Stimulated activated CD4-positive, alpha-beta T cell treated with anti-CD3 and anti-CD28 coated beads, TNF-alpha, amount 100 ng/mL, for 48 hours (primary cell): ENCODE data around the gene PRICKLE2.
A peak's percentile ranks its signal among the peaks of the same experiment; 100 is the strongest.
"Not testable (repeated sequence)": the region's sequence is repeated elsewhere in the genome, so short reads cannot be mapped to it uniquely, and the experiment has no call there.

Experiments
- DNase-seq, 3 donors: peaks; one replicate each; pipeline ENCODE4 v3.0.0-alpha.2; 2020; ENCODE audit warnings: low read depth in 3 of 3

The PRICKLE2 gene

DNA sequence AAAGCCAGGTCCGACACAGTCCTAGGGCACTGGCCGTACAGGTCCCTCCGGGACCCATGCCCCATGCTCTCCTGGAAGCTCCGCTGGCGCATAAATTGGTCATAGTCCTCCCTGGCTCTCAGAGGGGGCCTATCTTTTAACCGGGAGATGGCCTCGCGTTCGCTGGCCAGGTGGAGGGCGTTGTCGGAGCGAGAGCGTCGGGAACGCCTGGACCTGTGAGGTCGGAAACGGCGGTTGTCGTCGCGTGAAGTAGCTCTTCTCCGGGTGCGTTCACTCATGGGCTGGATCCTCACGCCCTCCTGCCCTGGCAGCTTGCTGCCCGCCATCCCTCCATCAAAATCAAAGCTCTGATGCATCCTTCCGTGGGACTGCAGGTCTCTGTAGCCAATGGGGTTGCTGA is 126.0 kb downstream of the PRICKLE2 start:
- no peak for DNase-seq

DNA sequence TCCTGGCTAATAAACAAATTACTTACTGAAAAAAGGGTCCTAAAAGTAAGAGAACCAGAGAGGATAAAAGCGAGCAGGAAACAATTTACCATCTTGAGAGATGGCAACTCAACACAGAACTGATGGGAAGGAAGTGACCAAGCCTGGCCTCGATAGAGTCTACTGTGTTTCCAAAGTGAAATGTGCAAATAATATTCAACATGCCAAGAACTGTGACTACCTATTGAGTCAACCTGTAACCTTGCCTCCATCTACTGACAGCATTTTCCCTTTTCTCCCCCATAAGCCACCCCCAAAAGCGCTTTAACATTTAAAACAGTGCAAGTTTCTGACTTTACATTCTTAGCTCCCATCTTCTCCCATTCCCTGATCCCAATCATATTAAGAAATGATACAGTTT is 126.6 kb downstream of the PRICKLE2 start:
- no peak for DNase-seq

DNA sequence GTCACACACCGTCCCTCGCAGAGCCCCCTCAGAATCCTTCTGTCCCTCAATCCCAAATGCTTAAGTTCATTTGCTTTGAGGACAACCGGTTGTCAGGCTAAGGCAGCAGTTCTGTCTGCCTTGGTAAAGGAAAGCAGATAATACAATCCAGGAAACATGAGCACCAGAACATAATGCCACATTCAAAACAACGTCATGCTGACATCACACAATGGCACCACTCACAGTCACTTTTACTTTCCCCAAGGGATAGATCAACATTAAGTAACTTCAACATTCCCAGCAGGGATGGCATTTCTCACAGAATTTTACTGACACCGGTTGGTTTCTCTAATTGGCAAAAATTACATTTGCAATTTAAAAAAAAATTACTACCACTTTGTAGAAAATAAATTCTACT is 127.3 kb downstream of the PRICKLE2 start:
- no peak for DNase-seq

DNA sequence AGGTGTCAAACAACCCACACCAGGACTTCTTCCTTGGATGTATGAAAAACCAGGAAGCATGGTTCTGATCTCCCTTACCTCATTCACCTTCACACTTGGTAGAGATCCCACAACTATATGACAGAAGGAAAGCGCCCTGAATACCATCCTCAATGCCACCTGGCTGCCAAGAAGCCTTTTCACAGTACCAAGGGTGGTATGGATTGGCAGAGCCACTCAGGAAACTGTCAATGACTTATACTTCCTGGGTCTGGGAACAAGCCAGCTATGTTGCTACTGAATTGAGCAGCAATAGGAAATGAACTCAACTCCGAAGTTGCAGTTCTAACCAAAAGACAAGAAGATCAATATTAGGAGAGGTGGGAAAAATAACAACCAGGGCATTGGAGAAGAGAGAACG is 129.5 kb downstream of the PRICKLE2 start:
- DNase-seq = no peak

DNA sequence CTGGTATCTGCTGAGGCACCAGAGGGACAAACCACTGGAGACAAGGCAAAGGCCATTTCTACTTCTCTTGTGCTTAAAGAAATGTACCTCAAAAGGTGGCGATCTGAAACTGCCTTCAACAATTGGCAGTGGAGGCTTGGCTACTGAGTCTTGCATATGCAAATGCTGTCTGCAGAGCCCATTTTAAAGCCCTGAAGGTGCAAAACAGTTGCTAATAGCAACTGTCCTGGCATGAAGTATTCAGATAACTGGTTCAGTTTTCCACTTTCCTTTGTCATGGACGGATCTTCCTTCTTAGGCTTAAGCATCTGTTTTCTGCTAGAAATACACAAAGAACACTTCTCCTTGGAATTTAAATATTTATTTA is 130.6 kb downstream of the PRICKLE2 start:
- DNase-seq = no peak

DNA sequence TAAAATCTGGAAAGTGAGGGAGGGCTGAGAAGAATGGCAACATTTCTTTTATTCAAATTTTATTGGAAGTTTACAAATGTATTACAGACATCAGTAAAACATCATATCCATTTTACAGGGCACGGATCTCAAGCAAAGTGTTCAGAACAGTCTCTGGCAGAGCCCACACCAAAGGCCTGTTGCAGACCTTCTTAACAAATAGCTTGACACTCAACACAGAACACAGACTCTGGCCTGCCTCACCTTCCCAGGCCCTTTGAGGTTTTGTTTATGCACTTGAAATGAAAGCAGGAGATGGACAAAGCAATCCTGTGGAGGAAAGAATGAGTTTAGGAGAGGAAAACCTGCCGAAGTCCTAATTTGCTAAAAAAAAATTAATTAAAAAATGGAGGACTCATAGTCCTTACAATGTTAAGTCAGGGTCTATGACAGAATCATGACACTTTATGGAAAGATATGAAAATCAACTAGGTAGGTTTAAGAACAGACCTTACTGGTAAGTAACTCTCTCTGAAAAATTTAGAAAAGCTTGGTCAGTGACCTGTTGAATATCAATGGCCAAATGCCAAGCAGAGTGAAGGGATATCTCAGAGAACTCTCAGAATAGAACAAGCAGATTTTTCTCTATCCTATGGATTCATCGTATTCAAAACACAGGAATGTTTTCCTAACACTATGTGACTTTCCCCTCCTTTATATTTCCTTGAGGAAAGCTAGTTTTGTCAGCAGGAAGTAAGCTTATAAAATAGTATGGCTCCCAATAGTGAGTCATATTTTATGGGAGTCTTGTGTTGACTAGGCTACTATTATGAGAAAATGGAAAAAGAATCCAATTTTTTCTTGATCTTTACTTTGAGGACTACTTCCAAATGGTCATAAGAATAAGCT is 131.2 kb downstream of the PRICKLE2 start:
- no peak for DNase-seq

DNA sequence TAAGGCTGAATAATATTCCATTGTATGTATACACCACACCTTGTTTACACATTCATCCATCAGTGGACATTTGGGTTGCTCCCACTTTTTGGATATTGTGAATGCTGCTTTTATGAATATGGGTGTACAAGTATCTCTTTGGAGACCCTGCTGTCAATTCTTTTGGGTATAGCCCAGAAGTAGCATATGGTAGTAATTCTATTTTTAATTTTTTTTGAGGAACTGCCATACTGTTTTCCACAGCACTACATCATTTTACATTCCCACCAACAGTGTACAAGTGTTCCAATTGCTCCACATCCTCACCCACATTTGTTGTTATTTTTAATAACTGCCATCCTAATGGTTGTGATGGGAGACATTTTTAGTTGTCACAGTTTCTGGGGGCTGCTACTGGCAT is 132.1 kb downstream of the PRICKLE2 start:
- no peak for DNase-seq

DNA sequence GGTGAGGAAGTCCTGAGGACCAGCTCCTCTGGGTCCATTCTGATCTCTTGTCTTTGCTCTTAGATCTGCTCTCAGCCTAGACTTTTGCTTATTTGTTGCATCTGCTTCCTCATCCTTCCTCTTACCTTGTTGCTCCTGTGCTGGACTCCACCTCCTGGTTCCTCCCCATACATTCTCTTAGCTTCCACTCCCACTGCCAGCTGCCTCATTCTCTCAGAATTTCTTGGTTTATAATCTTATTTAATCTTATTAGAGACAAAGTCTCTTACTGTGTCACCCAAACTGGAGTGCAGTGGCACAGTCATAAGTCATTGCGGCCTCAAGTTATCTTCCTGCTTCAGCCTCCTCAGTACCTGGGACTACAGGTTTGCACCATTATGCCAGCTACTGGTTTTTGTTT is 133.8 kb downstream of the PRICKLE2 start:
- no peak for DNase-seq

DNA sequence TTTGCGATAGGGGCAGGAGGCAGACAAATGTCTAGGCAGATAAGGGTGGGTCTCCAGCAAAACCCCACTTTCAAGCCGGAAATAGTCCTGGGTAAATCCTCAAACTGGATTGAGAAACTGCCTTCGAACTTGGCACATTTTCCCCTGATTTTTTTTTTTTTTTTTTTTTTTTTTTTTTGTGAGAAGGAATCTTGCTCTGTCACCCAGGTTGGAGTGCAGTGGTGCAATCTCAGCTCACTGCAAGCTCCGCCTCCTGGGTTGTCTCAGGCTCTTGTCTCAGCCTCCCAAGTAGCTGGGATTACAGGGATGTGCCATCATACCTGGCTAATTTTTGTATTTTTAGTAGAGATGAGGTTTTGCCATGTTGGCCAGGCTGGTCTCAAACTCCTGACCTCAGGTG is 135.9 kb downstream of the PRICKLE2 start:
- DNase-seq = not testable (repeated sequence)

DNA sequence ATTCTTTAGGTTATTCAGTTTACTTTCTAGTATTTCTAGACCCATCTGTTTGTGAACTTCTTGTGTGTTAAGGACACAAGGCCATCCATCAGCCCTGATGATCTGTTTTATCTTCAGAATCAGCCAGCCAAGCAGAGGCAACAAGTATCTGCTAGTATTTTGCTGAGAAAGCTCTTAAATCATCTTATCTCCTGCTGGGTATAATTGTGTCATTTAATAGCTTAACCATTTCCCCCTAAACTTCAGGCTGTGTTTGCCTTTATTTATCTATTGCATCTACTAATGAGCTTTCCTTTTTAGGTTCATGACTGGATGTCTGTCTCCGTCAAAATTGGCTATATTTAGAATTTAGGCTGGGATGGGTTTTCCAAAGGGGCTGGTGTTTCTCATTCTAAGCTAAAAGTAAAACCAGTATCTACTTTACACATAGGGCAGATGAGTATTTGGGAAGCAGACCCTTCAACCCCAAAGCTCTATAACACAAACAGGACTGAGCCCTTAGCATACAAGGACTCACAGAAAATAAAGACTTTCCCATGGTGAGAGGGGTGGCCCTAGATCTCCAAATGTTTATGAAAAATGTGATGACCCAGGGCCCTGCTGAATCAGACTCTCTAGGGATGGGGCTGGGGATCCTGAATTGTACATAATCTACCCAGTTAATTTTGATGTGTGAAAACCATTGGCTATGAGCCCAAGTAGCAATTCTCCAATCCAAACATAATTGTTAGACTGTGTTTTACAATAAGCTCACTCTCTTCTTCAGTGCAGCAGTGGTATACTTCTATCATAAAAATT is 136.7 kb downstream of the PRICKLE2 start:
- no peak for DNase-seq

DNA sequence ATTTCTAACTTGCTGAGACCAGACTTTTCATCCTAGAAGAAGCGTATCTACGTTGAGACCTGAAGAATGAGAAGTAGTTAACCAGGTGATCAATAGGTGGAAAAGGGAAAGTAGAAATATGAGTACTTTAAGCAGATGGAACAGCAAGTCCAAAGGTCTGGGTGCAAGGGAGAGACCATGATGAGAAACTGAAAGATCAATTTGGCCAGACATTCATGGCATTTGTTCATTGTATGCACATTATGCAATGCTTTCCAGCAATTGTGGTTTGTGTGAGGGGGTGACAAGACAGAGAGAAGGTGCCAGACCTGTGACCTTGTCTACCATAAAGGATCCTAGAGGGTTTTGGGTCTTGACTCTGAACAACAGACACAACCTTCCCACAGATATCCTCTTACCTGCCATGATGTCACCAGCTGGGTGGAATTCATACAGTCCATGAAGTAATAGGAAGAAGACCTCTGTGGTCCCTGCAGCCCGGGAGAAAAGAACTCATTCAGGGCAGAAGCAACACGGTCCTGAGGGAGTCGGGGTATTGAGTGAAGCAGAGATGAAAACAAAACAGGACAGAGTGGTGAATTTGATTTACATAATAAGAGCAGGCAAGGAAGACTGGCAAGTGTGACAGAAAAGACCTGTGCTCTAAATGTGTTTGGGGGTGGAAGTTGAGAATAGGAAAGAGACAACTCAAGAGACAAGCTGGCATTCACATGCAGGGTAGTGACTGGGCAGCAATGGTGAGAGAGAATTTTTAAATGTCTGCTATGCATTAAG is 138.6 kb downstream of the PRICKLE2 start:
- no peak for DNase-seq

DNA sequence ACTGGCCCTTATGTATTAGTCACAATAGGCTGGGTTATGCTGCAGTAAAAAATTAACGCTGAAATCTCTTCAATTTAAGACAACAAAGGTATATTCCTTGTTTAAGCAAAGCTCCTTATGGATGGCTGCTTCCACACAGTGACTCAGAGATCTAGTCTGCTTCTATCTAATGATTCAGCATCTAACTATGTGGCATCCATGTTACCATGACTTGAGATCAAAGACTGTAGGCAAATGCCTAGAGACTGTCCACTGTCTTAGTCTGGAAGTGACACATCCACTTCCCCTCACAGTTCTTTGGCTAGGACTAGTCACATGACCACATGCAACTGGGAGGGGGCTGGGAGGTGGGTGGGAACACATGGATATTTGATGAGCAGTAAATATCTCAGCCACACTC is 140.6 kb downstream of the PRICKLE2 start:
- no peak for DNase-seq

DNA sequence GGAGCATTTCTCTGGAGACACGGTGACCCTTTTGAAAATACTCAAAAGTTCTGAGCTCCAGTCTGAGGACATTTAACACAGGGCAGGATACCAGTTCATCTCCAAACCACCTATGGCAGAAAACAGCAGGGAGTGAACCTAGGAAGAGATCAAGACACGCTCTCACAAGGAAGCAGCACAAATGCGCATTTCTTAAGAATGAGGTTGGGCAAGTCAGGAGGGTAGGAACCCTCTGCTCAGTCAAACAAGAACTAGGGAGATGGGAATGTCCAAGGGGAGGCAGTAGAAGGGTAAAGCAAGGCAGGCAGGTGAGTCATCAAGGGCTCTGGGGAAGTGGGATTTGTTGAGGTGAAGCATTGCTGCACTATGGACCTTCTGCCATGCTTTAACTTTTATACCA is 141.7 kb downstream of the PRICKLE2 start:
- no peak for DNase-seq

DNA sequence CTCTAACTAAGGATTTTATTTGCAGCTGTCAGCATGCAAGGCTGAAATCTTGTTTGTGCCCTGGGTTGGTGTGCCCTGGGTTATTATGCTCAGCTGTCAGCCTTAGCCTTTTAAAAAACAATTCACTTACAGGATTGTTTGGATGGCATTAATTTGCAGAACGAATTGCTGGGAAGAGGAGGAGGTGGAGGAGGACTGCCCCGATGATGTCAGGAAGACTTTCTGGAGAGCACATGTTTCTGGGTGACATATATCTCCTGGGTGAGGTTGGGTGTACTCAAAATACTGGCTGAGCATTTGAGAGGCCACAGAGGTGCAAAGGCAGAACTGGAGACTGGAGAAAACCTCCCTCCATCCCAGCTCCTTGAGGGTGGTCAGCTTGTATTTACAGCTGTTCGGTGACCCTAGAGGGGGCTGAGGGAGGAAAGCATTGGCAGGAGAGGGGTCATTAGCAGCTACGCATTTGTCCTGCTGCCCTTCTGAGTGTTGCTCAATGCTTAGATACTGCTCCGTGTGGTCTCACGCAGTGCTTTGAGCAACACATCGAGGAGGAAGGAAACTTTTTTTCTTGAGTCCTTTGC is 142.2 kb downstream of the PRICKLE2 start:
- DNase-seq = no peak

DNA sequence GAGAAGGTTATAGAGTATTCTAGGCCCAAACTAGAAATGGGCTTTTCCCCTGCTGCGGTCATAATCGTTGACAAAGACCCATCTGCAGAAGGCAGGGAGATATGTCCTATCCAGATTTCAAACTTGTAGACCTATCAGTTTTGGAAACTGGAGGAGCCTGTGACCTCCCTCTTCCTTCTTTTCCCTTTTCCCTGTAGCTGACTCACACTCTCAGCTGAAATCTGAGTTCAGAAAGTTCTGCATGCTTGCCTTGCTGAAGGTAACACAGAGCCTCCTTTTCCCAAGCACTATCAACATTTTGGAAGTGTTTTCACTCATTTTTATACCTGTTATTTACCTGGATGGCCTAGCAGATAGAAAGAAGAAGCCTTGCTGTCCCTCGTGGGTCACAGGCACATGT is 142.9 kb downstream of the PRICKLE2 start:
- DNase-seq = no peak

DNA sequence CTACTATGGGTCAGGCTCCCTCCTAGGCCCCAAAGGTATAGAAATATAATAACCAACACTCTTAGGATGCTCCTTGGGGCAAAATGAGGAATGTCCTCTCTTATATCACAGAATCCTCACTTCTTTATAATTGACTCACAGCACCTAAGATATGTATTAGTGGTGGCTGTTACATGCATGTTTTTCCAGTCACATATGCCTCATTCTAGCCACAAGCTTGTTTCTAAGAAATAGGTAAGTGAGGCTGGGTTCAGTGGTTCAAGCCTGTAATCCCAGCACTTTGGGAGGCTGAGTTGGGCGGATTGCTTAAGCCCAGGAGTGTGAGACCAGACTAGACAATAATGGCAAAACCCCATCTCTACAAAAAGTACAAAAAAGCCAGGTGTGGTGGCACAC is 144.0 kb downstream of the PRICKLE2 start:
- DNase-seq = peak in 1 of 3 donors; percentile 1

DNA sequence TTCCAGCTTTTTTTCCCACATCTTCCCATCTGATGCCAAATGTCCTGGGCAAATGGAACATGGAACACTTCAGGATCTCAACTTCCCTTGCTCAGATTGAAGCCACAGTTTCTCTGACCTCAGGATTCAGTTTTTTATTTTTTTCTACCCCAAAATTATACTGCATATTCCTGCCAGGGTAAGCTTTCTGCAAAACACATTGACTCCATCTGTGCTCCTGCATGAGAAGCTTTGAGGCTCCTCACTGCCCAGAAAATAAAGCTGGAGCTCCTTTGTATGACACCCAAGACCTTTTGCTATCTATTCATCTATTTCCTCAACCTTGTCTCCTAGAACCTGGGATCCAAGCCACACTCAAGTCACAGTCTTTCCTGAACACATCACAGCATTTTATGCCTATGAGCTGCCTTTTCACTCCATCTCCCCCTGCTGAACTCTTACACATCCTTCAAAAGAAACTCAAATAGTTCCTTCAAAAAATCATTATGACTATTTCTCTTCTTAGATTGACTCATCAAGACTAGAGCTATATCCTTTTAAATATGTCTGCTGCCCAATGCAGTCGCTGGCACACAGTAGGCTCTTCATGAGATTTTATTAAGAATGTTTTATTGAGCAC is 144.5 kb downstream of the PRICKLE2 start:
- no peak for DNase-seq

DNA sequence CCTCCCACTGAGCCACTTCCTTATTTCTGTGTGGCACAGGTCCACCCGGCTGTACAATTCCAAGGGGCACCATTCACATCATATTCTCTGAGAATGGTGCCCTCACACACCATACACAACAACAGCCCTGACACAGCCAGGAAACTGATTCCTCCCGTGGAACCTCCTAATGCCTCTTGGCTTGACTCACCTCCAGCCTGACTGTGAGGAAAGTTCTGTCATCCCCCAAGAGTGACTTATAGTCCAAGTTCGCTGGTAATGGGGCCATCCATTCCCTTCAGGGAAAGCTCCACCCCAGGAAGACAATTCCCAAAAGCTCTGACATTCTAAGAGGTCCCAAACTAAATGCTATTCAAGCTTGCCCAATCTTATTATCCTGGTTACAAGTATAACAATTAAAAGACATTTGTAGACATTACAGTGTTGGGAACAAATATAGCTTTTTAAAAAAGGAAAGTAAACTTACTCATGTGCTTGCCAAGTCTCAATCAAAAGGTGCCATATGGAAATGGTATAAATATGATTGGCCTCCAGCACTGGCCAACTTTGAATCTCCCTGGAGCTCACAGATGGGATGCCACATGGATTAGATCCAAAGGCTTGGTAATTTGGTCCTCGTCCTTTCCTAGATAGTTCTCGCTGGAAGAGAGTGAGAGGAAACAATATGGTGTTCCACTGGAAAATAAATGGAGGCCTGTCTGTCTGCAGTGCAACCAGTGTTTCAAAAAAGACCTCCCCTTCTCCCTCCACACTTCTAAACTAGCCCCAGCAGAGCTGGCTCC is 145.7 kb downstream of the PRICKLE2 start:
- DNase-seq = no peak

DNA sequence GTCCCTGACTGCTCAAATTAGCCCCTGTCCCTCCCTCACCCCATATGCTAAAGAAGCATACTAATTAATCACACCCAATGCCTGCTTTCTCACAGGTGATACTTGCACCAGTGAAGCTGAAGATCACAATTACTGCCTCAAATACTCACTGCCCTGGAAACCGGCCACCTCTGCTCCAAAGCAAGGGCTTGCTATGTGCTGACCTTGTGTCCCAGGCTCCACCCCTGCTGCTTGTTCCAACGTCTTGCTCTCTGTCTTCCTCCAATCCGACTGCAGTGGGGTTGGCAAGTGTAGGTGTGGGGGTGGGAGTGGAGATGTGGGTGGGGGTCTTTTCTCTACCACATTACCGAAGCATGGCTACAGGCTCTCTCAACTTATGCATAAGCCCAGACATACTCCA is 146.3 kb downstream of the PRICKLE2 start:
- DNase-seq = no peak

DNA sequence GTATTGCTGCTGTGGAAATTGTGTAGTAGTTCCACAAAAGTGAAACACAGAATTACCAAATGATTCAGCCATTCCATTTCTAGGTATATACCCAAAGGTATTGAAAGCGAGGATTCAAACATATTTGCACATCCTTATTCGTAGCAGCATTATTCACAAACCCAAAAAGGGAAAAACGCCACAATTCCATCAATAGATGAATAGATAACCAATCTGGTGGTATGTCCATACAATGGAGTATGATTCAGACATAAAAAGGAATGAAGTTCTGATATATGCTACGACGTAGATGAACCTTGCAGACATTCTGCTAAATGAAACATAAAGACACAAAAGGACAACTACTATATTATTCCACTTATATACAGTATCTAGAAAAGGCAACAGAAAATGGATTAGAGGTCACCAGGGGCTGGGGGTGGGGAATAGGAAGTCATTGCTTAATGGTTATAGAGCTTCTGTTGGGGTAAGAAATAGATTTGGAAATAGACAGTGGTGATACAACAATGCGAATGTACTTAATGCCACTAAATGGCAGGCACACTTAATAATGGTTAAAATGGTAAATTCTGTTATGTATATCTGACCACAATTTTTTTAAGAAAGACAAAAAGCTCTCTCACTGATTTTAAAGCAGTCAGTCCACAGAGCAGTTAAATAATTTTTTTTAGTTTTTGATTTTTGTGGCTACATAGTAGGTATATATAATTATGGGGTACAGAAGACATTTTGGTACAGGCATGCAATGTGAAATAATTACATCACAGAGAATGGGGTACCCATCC is 150.2 kb downstream of the PRICKLE2 start:
- no peak for DNase-seq
